ENCODE data around the gene HERC2.

Gene HERC2

GRCh38 chr15:28260317-28260716, 61.7 kb downstream of the HERC2 start:
- H3K4me3 ChIP-seq (ENCODE audit: low read depth in 1 of 2, low read length in 2 of 2), result no peak overlapping the region
- H3K36me3 ChIP-seq (ENCODE audit: insufficient read depth, low read length), result peaks cover 70% of the 10 kb centered on the region
- no peak overlapping the region for H2AFZ ChIP-seq (ENCODE audit: low read depth, low read length)
- no peak overlapping the region for H3K27ac ChIP-seq (ENCODE audit: low read length)
- no peak overlapping the region for H3K4me2 ChIP-seq (ENCODE audit: insufficient read depth, low read length)
- peaks cover 3% of the 10 kb centered on the region; the same call in 1 of the 2 replicates for H4K20me1 ChIP-seq (ENCODE audit: insufficient read depth, low read length)
- H3K27me3 ChIP-seq (ENCODE audit: insufficient read depth, low read length, poor library complexity), result no peaks in the 10 kb centered on the region
- TF ChIP-seq CTCF (IDR thresholded peaks at IDR 0.05; ENCODE audit: borderline replicate concordance, extremely low read depth, low read length, poor library complexity, severe bottlenecking), result no peak
- no peak for TF ChIP-seq EZH2 (IDR thresholded peaks at IDR 0.05; ENCODE audit: borderline replicate concordance, low read depth, low read length, severe bottlenecking)
- DNase-seq, result no peak
- no peaks in the 10 kb centered on the region for H3K4me1 ChIP-seq (ENCODE audit: insufficient read depth, low read length)
- ATAC-seq (ENCODE audit: insufficient read depth, low read depth), result no peak
- H3K9ac ChIP-seq (ENCODE audit: low read depth, low read length), result no peak overlapping the region
- H3K79me2 ChIP-seq (ENCODE audit: insufficient read depth, low read length), result peaks cover 2% of the 10 kb centered on the region; the same call in 1 of the 2 replicates
- H3K9me3 ChIP-seq (ENCODE audit: insufficient read depth, low read length, severe bottlenecking), result no peaks in the 10 kb centered on the region

- Histone ChIP-seq H3K9me3 (ENCODE audit: insufficient read depth, low read length, severe bottlenecking) (no peaks in the 10 kb centered on the region), H3K4me3 (ENCODE audit: low read depth in 1 of 2, low read length in 2 of 2) (no peak overlapping the region), H3K4me1 (ENCODE audit: insufficient read depth, low read length) (no peaks in the 10 kb centered on the region), H3K27ac (ENCODE audit: low read length) (no peak overlapping the region), H3K79me2 (ENCODE audit: insufficient read depth, low read length) (no peaks in the 10 kb centered on the region), H3K9ac (ENCODE audit: low read depth, low read length) (no peak overlapping the region), H3K4me2 (ENCODE audit: insufficient read depth, low read length) (no peak overlapping the region), H3K27me3 (ENCODE audit: insufficient read depth, low read length, poor library complexity) (no peaks in the 10 kb centered on the region), H4K20me1 (ENCODE audit: insufficient read depth, low read length) (no peaks in the 10 kb centered on the region; the same call in 1 of the 2 replicates), H3K36me3 (ENCODE audit: insufficient read depth, low read length) (peaks cover 76% of the 10 kb centered on the region), H2AFZ (ENCODE audit: low read depth, low read length) (no peak overlapping the region)
- ATAC-seq (ENCODE audit: insufficient read depth, low read depth), result no peak
- DNase-seq, result no peak
- no peak for TF ChIP-seq EZH2 (IDR thresholded peaks at IDR 0.05; ENCODE audit: borderline replicate concordance, low read depth, low read length, severe bottlenecking)
- TF ChIP-seq CTCF (IDR thresholded peaks at IDR 0.05; ENCODE audit: borderline replicate concordance, extremely low read depth, low read length, poor library complexity, severe bottlenecking), result no peak
Measured at GRCh38 chr15:28255965-28256364, 66.0 kb downstream of the HERC2 start.

GRCh38 chr15:28252831-28253230, 69.1 kb downstream of the HERC2 start:
- Histone ChIP-seq H3K27me3 (ENCODE audit: insufficient read depth, low read length, poor library complexity) (no peaks in the 10 kb centered on the region), H3K79me2 (ENCODE audit: insufficient read depth, low read length) (no peaks in the 10 kb centered on the region), H3K4me1 (ENCODE audit: insufficient read depth, low read length) (no peaks in the 10 kb centered on the region), H3K4me2 (ENCODE audit: insufficient read depth, low read length) (no peak overlapping the region), H3K9ac (ENCODE audit: low read depth, low read length) (no peak overlapping the region), H4K20me1 (ENCODE audit: insufficient read depth, low read length) (no peaks in the 10 kb centered on the region), H3K9me3 (ENCODE audit: insufficient read depth, low read length, severe bottlenecking) (no peaks in the 10 kb centered on the region), H3K27ac (ENCODE audit: low read length) (no peak overlapping the region), H3K4me3 (ENCODE audit: low read depth in 1 of 2, low read length in 2 of 2) (no peak overlapping the region), H3K36me3 (ENCODE audit: insufficient read depth, low read length) (peaks cover 80% of the 10 kb centered on the region), H2AFZ (ENCODE audit: low read depth, low read length) (no peak overlapping the region)
- no peak for DNase-seq
- TF ChIP-seq CTCF (IDR thresholded peaks at IDR 0.05; ENCODE audit: borderline replicate concordance, extremely low read depth, low read length, poor library complexity, severe bottlenecking) (no peak), EZH2 (IDR thresholded peaks at IDR 0.05; ENCODE audit: borderline replicate concordance, low read depth, low read length, severe bottlenecking) (no peak)
- ATAC-seq (ENCODE audit: insufficient read depth, low read depth), result no peak

- no peak for TF ChIP-seq CTCF (IDR thresholded peaks at IDR 0.05; ENCODE audit: borderline replicate concordance, extremely low read depth, low read length, poor library complexity, severe bottlenecking)
- TF ChIP-seq EZH2 (IDR thresholded peaks at IDR 0.05; ENCODE audit: borderline replicate concordance, low read depth, low read length, severe bottlenecking), result no peak
- no peak overlapping the region for H3K9ac ChIP-seq (ENCODE audit: low read depth, low read length)
Measured at GRCh38 chr15:28246605-28247004, 75.4 kb downstream of the HERC2 start.

More at GRCh38 chr15:28246605-28247004, 75.4 kb downstream of the HERC2 start:
- H3K9me3 ChIP-seq (ENCODE audit: insufficient read depth, low read length, severe bottlenecking), result peaks cover 3% of the 10 kb centered on the region
- ATAC-seq (ENCODE audit: insufficient read depth, low read depth) (no peak), DNase-seq (no peak)
- H3K27me3 ChIP-seq (ENCODE audit: insufficient read depth, low read length, poor library complexity), result no peaks in the 10 kb centered on the region
- H3K79me2 ChIP-seq (ENCODE audit: insufficient read depth, low read length), result no peaks in the 10 kb centered on the region
- H3K4me3 ChIP-seq (ENCODE audit: low read depth in 1 of 2, low read length in 2 of 2), result no peak overlapping the region
- no peak overlapping the region for H3K4me2 ChIP-seq (ENCODE audit: insufficient read depth, low read length)
- no peaks in the 10 kb centered on the region for H4K20me1 ChIP-seq (ENCODE audit: insufficient read depth, low read length)
- no peak overlapping the region for H2AFZ ChIP-seq (ENCODE audit: low read depth, low read length)
- H3K27ac ChIP-seq (ENCODE audit: low read length), result no peak overlapping the region
- peaks cover 72% of the 10 kb centered on the region for H3K36me3 ChIP-seq (ENCODE audit: insufficient read depth, low read length)
- no peaks in the 10 kb centered on the region for H3K4me1 ChIP-seq (ENCODE audit: insufficient read depth, low read length)

Measured in DND-41 (cell line).